Bronchial epithelial cell (primary cell): ENCODE results near the gene ARL13B. TPM values are rescaled to one million over a fixed set of nuclear protein-coding genes. Genes with fewer than 3 reads are reported as not detected.

Source experiments
- DNase-seq: peaks from one replicate; pipeline ENCODE4 v3.0.0-alpha.2; 2010; ENCODE audit warnings: low read depth
- FAIRE-seq: peaks from 2 replicates; lab custom pipeline; 2011; peaks lifted over from hg19 to GRCh38; lab: Jason Lieb, UNC
- H3K27me3 ChIP-seq: 2 replicates; pipeline ENCODE4 v1.5.1; 2011; ENCODE audit warnings: low read length; ENCODE audit not compliant: control insufficient read depth, insufficient read depth
- H3K36me3 ChIP-seq: 2 replicates; pipeline ENCODE4 v1.5.1; 2011; ENCODE audit warnings: low read length; ENCODE audit not compliant: control insufficient read depth, insufficient read depth
- H3K4me3 ChIP-seq: 2 replicates; pipeline ENCODE4 v1.5.1; 2011; ENCODE audit warnings: mild to moderate bottlenecking, low read depth, low read length, control low read depth
- total RNA-seq: library from RNA; depleted of rRNA; stranded (reverse); fragments of >200 nt; gene quantifications from 2 replicates; pipeline ENCODE4 v1.2.1, GENCODE V29; 2014
- TF ChIP-seq, protein P1 (sequence below): IDR thresholded peaks from 2 replicates; pipeline ENCODE4 v1.5.1; 2011; ENCODE audit warnings: mild to moderate bottlenecking, moderate library complexity, low read length, control low read depth, inconsistent platforms; ENCODE audit not compliant: insufficient read depth, severe bottlenecking

ARL13B gene
- total RNA-seq, 1 donor from 2014 or later, result 6.8 TPM

DNA sequence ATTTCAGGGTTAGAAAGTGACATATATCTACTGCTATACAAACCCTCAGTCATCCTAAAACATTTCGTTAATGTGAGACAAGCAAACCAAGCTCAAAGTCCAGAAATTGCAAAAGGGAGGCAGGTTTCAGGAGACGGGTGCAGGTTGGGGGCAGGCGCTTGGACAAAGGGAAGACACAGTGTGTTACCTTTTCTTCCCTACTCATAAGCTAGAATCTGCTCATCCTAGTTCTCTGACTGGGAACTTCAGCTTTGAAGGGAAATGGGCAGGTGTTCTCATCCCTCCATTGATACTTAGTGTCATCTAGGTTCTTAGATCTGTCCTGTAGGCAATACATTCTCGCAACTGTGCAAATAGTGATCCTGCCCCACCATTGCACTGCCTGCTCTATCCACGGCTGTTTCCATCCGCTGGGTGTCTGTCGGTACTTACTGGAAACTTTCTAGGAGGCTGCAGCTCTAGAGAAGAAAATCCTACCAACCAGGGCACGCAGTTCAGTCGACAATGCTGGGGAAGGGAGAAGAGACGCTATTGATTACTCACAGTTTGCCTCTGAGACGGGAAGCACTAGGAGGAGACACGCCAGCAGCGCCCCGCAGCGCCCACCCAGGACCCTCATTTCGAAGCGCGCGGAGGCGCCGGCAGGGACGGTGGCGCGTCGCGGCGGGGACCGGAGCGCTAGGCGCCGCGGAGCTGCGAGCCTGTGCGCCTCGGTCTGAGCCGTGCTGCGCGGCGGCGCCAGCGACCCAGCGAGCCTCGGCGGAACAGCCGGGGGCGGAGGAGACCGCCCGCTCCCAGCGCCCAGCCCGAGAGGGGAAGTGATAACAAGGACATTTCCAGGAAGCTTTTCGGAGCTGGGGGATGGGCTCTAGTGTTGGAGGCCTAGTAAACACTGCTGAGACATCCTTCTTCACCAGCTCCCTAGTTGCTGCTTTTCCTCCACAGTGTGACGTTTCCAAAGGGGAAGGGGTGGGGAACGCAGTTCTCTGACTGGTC lies 6.5 kb upstream of the ARL13B start, which contains the start of gene PROS1:
TSS of gene PROS1 (minus strand) at position 766 of the 996 bp plus-strand sequence. CDS start at position 619, 147 bp downstream.
- peak; percentile 51 for DNase-seq
- Histone ChIP-seq H3K27me3 (no peaks in the 10 kb centered on the region), H3K36me3 (no peaks in the 10 kb centered on the region), H3K4me3 (peak within 1 kb of the TSS; percentile 51)
- FAIRE-seq, result no peak
- TF ChIP-seq, protein P1, sequence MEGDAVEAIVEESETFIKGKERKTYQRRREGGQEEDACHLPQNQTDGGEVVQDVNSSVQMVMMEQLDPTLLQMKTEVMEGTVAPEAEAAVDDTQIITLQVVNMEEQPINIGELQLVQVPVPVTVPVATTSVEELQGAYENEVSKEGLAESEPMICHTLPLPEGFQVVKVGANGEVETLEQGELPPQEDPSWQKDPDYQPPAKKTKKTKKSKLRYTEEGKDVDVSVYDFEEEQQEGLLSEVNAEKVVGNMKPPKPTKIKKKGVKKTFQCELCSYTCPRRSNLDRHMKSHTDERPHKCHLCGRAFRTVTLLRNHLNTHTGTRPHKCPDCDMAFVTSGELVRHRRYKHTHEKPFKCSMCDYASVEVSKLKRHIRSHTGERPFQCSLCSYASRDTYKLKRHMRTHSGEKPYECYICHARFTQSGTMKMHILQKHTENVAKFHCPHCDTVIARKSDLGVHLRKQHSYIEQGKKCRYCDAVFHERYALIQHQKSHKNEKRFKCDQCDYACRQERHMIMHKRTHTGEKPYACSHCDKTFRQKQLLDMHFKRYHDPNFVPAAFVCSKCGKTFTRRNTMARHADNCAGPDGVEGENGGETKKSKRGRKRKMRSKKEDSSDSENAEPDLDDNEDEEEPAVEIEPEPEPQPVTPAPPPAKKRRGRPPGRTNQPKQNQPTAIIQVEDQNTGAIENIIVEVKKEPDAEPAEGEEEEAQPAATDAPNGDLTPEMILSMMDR, result no peak

DNA sequence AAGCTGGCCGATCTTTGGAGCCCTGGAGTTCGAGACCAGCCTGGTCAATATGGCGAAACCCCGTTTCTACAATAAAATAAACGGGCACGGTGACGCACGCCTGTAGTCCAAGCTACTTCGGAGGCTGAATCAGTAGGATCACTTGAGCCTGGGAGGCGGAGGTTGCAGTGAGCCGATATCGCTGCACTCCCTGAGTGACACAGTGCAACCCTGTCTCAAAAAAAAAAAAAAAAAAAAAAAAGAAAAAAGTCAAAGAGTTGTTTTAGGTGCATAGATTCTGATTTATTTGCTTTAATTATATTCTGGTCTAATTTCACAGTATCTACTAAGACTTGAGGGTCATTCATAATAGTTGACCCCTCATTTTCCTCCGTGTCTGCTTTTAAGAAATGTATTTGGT lies 1.7 kb downstream of the ARL13B start:
- Histone ChIP-seq H3K36me3 (no peaks in the 10 kb centered on the region), H3K4me3 (no peak overlapping the region), H3K27me3 (no peaks in the 10 kb centered on the region)
- DNase-seq, result no peak
- FAIRE-seq, result no peak
- TF ChIP-seq, protein P1, result no peak

DNA sequence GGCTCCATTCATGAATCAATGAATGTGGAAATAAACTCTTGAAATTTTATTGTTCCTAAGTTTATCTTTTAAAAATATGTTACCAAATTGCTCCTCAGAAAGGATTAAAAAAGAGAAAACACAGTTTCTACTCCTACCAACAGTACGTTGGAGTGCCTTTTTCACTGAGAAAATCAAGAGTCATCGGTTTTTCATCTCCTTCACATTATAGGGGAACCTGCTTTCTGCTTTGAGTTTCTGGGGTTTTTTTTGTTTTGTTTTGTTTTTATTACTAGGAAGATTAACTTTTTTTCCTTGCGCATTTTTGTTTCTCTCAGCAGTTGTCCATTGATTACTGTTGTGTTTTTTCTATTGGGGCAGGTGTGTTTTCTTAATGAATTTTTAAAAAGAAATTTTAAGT lies 3.5 kb downstream of the ARL13B start:
- no peak overlapping the region for H3K4me3 ChIP-seq
- no peaks in the 10 kb centered on the region for H3K27me3 ChIP-seq
- no peak for DNase-seq
- H3K36me3 ChIP-seq, result no peaks in the 10 kb centered on the region
- TF ChIP-seq, protein P1, result no peak
- no peak for FAIRE-seq

DNA sequence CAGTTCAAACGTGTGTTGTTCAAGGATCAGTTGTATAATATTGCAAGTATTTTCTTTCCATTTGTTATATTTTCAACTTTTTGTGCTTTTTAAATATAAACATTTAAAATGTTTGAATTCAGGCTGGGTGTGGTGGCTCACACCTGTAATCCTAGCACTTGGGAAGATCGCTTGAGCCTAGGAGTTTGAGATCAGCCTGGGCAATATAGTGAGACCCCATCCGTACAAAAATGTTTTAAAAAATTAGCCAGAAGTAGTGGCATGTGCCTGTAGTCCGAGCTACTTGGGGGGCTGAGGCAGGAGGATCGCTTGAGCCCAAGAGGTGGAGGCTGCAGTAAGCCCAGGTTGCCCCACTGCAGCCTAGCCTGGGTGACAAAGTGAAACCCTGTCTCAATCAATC lies 4.7 kb downstream of the ARL13B start:
- H3K4me3 ChIP-seq, result no peak overlapping the region
- DNase-seq, result no peak
- FAIRE-seq, result no peak
- H3K36me3 ChIP-seq, result peaks cover 2% of the 10 kb centered on the region
- TF ChIP-seq, protein P1, result no peak
- H3K27me3 ChIP-seq, result no peaks in the 10 kb centered on the region

DNA sequence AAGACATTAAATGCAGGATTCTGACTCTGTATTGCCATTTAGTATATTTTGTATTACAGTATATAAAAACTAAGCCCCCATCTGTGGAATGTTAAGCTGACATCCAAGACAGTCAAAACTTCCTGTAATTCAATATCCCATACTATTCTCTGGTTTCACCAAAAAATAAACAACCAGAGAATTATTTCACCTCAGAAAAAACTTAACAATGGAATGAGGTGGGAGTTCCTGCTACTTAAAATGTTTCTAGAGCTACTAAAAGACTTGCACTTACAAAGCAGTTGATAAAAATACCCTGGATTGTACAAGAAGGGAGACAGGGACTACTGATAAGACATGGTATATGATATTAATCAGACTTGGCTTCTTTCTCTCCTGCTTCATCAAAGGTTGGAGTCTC lies 8.3 kb downstream of the ARL13B start:
- H3K4me3 ChIP-seq, result no peak overlapping the region
- DNase-seq (no peak), FAIRE-seq (no peak)
- TF ChIP-seq, protein P1, result no peak
- H3K36me3 ChIP-seq, result peaks cover 2% of the 10 kb centered on the region
- no peaks in the 10 kb centered on the region for H3K27me3 ChIP-seq
